ENCODE data around the gene TMEM141. TPM values are rescaled to one million over a fixed set of nuclear protein-coding genes. Genes with fewer than 3 reads are reported as not detected.
A peak's percentile ranks its signal among the peaks of the same experiment; 100 is the strongest.

The TMEM141 gene
- polyA plus RNA-seq, 1 of the 3 experiments (the other 2 are of a cell fraction): 112 TPM

DNA sequence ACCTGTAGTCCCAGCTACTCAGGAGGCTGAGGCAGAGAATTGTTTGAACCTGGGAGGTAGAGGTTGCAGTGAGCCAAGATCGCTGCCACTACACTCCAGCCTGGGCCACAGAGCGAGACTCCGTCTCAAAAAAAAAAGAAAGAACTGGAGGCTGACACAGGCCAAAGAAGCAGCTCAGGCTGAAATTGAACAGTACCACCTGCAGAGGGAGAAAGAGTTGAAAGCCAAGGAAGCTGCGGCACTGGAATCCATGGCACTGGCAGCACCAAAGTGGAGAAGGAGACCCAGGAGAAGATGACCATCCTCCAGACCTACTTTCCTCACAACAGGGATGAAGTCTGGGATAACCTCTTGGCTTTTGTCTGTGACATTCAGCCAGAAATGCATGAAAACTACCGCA, 11.3 kb upstream of the TMEM141 start (continued):
- TF ChIP-seq MXI1 (IDR thresholded peaks at IDR 0.05; ENCODE audit: low read depth, low read length): no peak

DNA sequence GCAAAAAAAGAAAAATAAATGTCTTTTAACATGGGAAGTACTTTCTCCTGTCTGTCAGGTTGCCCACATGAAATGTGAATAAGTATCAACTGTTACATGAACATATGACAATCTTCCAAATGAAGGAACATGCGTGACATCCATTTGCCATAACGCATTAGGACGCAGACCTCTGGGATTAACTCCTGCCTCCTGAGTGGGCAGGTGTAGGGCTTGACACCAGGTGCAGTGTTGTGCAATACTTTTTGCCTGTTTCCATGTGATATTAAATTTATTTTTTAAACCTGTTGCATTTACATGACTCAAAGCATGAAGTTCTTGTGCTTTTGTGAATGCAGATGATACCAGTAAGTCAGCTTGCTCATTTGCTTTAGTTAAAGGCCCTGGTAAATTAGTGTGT, 8.7 kb upstream of the TMEM141 start:
- Histone ChIP-seq H3K9me2 (no peaks in the 10 kb centered on the region), H4K20me1 (ENCODE audit: insufficient read depth) (no peaks in the 10 kb centered on the region), H3K4me3 (ENCODE audit: low read depth in 2 of 2, low read length in 1 of 2) (no peak overlapping the region), H2AFZ (ENCODE audit: low read depth) (no peak overlapping the region), H3K27ac (ENCODE audit: low read depth in 2 of 2, low read length in 1 of 2) (no peak overlapping the region), H3K9me3 (no peaks in the 10 kb centered on the region), H3F3A (replicated peaks; ENCODE audit: insufficient read depth) (peaks cover 8% of the 10 kb centered on the region), H3K9ac (no peak overlapping the region), H3K27me3 (ENCODE audit: insufficient read depth) (peaks cover 41% of the 10 kb centered on the region), H3K36me3 (replicated peaks in 1 of 2; ENCODE audit: control insufficient read depth in 1 of 2, insufficient read depth in 2 of 2, low read length in 1 of 2) (no peaks in the 10 kb centered on the region), H3K4me2 (no peak overlapping the region), H3K79me2 (ENCODE audit: insufficient read depth) (no peaks in the 10 kb centered on the region), H3K4me1 (ENCODE audit: control insufficient read depth in 1 of 2, insufficient read depth in 2 of 2, low read depth in 1 of 2, low read length in 1 of 2) (peaks cover 0 to under 1% of the 10 kb centered on the region in 2 experiments; a peak in 2 of 4 replicates)
- POLR2A ChIA-PET: no interaction called here
- no peak for DNase-seq
- TF ChIP-seq GABPA (IDR thresholded peaks at IDR 0.05; ENCODE audit: low read depth): no peak
- no peak for TF ChIP-seq NFIC (IDR thresholded peaks at IDR 0.05; ENCODE audit: borderline replicate concordance)
- TF ChIP-seq, protein P1, sequence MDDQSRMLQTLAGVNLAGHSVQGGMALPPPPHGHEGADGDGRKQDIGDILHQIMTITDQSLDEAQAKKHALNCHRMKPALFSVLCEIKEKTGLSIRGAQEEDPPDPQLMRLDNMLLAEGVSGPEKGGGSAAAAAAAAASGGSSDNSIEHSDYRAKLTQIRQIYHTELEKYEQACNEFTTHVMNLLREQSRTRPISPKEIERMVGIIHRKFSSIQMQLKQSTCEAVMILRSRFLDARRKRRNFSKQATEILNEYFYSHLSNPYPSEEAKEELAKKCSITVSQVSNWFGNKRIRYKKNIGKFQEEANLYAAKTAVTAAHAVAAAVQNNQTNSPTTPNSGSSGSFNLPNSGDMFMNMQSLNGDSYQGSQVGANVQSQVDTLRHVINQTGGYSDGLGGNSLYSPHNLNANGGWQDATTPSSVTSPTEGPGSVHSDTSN (IDR thresholded peaks at IDR 0.05): no peak
- CTCF ChIA-PET: interaction anchor here (1.9 kb wide), 1 partner anchor 12 kb away, joined by 15 read pairs; no protein-coding TSS in a partner anchor
- WGBS (ENCODE audit: low lambda C conversion rate): 95% methylated on average over 3 of the region's 3 CpGs

DNA sequence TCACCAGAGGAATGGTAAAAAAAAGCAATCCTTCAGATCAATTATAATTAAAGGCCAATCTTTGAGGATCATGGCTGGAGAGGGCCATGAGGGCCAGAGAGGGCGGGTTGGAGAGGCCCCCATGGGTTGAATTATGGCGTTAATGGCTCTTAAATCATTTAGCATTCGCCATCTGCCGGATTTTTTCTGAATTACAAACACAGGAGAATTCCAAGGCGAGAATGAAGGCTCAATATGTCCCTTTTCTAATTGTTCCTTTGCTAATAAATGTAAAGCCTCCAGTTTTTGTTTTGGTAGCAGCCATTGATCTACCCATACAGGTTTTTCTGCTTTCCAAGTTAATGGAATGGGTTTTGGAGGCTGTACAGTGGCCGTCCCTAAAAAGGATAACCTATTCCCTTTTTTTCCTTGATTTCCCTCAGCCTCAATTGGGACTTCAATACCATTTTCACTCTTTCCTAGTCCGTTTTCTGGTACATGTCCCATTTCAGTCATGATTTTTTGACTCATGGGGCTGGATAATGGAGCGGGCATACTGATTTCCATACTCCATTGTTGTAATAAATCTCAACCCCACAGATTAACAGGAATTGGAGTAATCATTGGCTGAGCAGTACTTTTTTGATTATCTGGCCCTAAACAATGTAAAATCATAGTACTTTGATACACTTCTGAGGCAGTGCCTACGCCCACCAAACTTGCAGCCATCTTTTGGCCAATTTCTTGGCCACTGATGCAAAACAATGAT, 6.7 kb upstream of the TMEM141 start:
- H3K4me3 ChIP-seq (ENCODE audit: low read depth in 2 of 2, low read length in 1 of 2): no peak overlapping the region
- 28% methylated on average over 9 of the region's 9 CpGs for WGBS (ENCODE audit: low lambda C conversion rate)
- H3K9me2 ChIP-seq: no peaks in the 10 kb centered on the region
- peaks cover 8% of the 10 kb centered on the region for H3F3A ChIP-seq (replicated peaks; ENCODE audit: insufficient read depth)
- 0 out of 2 replicates have a peak overlapping the region, but pooled peaks have one; percentile 53 for H2AFZ ChIP-seq (ENCODE audit: low read depth)
- no peak overlapping the region for H3K9ac ChIP-seq
- H3K27ac ChIP-seq (ENCODE audit: low read depth in 2 of 2, low read length in 1 of 2): no peak overlapping the region
- H3K27me3 ChIP-seq (ENCODE audit: insufficient read depth): peaks cover 21% of the 10 kb centered on the region; the same call in 1 of the 2 replicates
- peaks cover 0 to 2% of the 10 kb centered on the region in 2 experiments; a peak in 2 of 4 replicates for H3K4me1 ChIP-seq (ENCODE audit: control insufficient read depth in 1 of 2, insufficient read depth in 2 of 2, low read depth in 1 of 2, low read length in 1 of 2)
- H3K79me2 ChIP-seq (ENCODE audit: insufficient read depth): no peaks in the 10 kb centered on the region
- TF ChIP-seq, protein P2, sequence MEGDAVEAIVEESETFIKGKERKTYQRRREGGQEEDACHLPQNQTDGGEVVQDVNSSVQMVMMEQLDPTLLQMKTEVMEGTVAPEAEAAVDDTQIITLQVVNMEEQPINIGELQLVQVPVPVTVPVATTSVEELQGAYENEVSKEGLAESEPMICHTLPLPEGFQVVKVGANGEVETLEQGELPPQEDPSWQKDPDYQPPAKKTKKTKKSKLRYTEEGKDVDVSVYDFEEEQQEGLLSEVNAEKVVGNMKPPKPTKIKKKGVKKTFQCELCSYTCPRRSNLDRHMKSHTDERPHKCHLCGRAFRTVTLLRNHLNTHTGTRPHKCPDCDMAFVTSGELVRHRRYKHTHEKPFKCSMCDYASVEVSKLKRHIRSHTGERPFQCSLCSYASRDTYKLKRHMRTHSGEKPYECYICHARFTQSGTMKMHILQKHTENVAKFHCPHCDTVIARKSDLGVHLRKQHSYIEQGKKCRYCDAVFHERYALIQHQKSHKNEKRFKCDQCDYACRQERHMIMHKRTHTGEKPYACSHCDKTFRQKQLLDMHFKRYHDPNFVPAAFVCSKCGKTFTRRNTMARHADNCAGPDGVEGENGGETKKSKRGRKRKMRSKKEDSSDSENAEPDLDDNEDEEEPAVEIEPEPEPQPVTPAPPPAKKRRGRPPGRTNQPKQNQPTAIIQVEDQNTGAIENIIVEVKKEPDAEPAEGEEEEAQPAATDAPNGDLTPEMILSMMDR (IDR thresholded peaks at IDR 0.05): peak; percentile 63
- TF ChIP-seq RAD21 (IDR thresholded peaks at IDR 0.05; ENCODE audit: low read length) (peak; percentile 29), SMC3 (IDR thresholded peaks at IDR 0.05; ENCODE audit: low read depth, low read length) (peak; percentile 37), GATA2 (CRISPR knock-in tag; IDR thresholded peaks at IDR 0.05) (no peak), FOXM1 (IDR thresholded peaks at IDR 0.05; ENCODE audit: low read depth) (no peak)
- POLR2A ChIA-PET: no interaction called here
- no peaks in the 10 kb centered on the region for H3K9me3 ChIP-seq
- CTCF ChIA-PET: interaction anchor here (0.6 to 2.8 kb wide), 7 partner anchors 10 to 688 kb away, joined by 3 to 15 read pairs (median 4); no protein-coding TSS in a partner anchor
- no peaks in the 10 kb centered on the region for H4K20me1 ChIP-seq (ENCODE audit: insufficient read depth)
- H3K36me3 ChIP-seq (replicated peaks in 1 of 2; ENCODE audit: control insufficient read depth in 1 of 2, insufficient read depth in 2 of 2, low read length in 1 of 2): no peaks in the 10 kb centered on the region
- DNase-seq: peak; percentile 60
- H3K4me2 ChIP-seq: no peak overlapping the region
